ENCODE measurements around the gene MCOLN1.
"Not testable (repeated sequence)": the region's sequence is repeated elsewhere in the genome, so short reads cannot be mapped to it uniquely, and the experiment has no call there.

Gene MCOLN1

DNA sequence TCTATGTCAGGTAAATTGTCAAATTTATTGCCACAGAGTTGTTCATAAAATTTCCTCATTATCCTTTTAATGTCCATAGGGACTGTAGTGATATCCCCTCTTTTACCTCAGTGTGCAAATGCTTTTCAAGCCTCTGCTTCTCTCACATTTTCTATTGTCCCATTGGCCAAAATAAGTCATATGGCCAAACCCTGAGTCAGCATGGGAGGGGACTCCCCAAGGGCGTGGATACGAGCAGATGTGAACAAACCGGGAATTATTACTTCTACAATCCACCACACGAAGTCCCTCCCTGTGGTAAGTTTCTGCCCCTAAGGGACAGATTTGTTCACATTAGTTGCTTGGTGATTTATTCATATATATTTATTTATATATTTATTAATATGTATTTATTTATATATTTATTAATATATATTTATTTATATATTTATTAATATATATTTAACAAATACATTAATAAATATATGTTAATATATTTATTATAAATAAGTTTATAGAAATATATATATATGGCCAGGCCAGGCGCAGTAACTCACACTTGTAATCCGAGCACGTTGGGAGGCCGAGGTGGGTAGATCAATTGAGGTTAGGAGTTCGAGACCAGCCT is 53.1 kb downstream of the MCOLN1 start:
- DNase-seq (ENCODE audit: low spot score) = no peak

DNA sequence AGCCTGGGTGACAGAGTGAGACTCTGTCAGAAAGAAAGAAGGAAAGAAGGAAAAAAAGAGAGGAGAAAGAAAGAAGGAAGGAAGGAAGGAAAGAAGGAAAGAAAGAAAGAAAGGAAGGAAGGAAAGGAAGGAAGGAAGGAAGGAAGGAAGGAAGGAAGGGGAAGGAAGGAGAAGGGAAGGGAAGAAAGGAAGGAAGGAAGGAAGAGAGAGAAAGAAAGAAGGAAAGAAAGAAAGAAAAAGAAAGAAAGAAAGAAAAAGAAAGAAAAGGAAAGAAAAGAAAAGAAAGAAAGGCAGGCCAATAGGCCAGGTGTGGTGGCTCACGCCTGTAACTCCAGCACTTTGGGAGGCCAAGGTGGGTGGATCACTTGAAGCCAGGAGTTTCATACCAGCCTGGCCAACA is 55.0 kb downstream of the MCOLN1 start:
- DNase-seq (ENCODE audit: low spot score) = not testable (repeated sequence)

DNA sequence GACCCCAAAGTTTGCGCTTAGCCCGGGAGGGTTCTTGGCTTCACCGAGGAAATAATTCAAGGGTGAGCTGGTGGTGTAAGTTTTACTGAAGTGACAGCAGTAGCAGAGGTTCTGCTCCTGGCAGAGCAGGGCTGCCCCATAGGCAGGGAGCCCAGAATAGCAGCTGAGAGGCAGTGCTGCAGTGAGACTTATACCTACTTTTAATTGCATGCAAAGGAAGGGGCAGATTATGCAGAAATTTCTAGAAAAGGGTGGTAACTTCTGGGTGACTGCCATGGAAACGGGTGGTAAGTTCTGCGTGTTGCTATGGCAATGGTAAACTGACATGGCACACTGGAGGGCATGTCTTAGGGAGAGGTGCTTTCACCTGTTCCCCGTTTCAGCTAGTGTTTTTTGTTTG is 55.7 kb downstream of the MCOLN1 start:
- no peak for DNase-seq (ENCODE audit: low spot score)

DNA sequence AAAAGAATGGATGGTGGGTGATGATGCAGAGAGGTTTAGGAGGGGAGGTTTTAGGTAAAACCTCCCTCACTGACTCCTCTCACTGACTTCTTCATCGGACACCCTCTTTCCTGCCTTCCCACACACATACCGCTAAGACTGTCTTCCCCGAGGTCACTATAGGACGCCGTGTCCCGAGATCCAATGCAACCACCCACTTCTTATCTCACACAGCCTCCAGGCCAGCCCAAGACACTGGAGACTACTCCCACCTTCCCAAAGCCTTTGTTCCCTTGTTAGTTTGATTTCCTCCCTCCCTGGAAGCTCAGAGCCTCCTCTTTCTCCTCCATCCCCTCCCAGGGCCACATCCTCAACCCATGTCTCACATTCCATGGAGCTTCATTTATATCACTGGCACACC is 56.8 kb downstream of the MCOLN1 start:
- no peak for DNase-seq (ENCODE audit: low spot score)

DNA sequence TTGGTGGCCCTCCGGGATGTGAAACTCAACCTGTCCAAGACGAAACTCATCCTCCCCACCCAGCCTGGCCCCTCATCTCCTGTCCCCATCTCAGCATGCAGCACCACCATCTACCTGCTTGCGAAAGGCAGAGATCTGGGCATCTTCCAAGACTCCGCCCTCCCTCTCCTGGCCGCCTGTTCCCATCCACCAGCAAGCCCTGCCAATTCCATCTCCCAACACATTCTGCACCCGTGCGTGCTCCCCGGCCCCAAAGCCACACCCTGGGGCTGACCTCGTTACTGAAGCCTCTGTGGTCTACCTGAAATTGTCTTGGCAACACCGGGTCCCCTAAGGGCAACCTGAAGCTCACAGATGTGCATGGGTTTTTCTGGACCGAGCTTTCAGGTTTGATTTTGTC is 60.0 kb downstream of the MCOLN1 start:
- no peak for DNase-seq (ENCODE audit: low spot score)

Measured in germinal center (tissue), 1 donor.